NCI-H1694 (cell line): Measurements from ENCODE around the gene HOXA2.

ENCODE experiments used
- DNase-seq: peaks from one replicate; lab custom pipeline; 2025; lab: John Stamatoyannopoulos, UW

The HOXA2 gene

DNA sequence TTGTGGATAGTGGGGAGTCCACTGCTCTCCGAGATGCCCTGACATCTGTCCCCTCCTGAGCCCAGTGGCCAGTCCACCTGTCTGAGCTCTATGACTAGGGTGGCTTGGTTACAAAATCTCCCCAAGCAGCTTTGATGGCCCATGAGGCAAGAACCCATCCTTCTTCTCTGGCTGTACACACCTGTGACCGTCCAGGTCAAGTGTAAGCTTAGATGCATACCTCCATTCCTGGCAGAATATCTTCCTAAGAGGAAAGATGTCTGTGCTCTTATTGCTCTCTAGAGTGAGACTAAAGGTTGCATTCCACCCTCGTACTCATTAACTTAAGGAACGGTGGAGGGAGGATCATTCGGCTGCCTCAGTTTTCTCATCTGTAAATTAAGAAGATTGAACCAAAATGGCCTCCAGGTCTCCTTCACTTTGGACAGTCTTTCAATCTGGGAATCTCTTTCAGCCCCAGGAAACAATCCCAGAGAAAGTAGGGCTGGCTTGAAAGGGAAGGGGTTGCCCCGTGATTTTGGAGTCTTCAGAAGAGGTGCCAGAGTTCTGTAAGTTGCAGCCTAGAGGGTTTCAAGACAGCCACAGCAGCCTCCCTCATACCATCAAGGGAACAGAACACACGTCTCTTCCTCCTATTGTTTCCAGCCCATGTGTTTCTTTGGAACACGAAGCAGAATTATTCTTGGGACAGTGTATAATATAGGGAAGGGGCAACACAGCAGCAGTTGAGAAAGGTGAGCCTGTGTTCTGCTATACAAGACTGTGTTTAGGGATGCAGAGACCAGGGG, 22.6 kb upstream of the HOXA2 start:
- DNase-seq = no peak

DNA sequence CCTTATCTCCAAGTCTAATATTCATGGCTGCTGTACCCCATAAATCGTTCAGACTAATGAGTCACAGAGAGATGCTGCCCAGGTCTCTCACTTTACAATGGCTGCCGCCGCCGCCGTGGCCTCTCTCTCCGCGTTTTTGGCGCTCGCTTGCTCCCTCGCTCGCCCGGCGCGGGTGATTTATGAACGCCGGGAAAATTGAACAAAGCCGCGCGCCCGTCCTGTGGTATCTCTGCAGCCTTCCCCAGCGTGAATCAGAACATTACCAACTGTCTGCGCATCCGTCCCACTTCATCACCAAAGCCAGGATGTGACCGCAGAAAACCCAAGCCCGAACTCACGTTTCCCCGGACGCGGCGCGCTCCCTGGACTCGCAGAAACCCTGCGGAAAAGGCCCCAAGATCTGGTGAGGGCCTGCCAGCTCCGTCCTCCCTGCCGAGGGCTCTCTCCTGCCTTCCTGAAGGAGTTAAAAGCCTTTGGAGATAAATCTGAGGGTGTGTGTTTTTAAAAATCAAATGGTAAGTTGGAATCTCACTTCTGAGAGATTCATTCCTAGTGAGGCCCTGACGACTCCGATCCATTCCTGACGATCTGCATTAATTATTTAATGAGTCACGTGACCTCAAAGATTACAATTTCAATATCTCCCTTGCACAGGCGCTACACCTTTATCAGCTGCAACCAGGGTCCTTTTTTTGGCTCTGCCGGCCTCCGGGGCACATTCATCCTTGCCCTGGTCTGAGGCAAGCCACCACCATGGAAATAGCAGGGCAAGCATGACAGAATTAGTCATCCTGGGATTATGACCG, 21.8 kb upstream of the HOXA2 start:
- no peak for DNase-seq

DNA sequence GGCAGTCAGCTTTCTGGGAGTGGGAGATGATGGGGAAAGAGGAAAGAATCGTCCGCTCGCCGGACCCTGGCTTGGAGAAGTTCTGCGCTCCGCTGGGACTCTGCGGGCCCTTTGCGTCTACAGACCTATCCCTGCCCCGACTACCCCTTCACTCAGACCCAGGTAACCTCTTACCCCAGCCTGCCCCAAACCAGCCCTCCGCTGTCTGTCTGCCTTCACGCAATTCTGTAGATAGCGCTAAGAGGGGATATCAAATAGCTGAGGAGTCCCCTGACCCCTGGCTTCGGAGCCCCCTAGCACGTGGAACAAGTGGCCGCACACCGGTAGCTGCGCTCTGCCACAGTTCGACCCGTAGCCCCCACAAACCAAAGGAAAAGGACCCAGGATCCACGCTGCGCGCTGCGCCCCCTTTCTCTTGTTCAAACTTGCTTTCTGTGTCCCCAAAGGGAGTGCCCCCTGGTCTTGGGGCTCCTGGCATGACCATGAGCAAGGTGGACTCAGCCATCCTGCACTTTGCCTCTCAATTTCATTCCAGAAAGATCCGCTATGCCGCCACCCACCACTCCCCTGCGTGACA, 21.1 kb upstream of the HOXA2 start:
- DNase-seq = no peak

DNA sequence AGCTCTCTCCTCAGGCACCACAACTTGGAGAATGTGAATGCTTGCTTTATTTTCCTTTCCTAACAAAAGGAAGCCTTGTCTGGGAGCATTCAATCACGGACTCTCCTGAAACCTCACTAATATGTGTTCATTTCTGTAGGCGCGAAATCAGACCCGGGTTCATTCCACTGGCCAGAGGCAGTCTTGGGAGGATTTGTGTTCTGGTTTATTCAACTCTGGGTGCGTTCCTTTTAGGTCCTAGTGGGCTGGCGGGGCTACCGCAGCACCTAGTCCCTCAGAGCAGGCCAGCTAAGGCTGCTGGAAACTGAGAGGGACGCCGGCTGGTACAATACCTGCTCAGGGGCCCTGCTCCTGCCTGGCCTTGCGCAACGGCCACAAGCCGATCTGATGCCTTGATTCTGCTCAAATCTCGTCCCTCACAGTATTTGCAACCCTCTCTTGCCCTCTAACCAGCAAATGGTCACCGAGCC, 20.6 kb upstream of the HOXA2 start:
- no peak for DNase-seq

DNA sequence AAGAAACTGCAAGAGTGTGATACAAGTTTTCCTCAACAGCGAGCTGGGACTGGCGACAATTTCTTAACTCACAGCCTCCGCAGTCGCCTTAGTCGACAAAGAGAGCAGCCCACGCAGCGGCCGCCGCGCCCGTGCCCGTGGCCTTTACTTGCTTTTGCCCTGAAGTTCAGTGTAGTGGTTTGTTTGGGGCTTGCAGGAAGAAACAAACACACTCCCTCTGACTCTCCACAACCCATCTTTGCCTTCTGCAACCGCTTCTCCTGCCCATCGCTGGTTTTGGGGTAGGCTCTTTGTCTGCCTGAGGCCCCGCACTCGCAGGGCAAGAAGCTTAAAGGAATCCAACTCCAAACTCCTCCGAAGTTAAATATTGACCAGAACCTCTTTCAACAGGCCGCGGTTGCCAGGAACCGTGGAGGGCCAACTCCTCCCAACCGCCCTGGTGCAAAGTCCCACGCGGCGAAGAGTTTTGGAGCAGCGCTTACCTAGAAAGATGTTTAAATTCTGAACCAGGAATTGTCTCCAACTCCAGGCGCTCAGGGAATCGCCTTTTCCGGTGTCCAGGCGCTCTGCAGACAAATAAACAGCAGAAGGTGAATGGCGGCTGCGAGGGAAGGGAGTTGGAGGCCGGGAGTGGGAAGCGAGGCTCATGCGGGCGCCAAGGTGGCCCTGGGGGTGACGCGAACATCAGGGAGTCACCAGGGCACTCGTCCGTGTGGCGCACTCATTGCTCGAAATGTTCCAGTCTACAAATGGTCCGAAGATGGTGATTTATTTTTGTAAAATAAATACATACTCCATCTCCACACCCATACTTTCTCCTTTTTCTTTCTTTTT, 19.8 kb upstream of the HOXA2 start:
- DNase-seq = no peak

DNA sequence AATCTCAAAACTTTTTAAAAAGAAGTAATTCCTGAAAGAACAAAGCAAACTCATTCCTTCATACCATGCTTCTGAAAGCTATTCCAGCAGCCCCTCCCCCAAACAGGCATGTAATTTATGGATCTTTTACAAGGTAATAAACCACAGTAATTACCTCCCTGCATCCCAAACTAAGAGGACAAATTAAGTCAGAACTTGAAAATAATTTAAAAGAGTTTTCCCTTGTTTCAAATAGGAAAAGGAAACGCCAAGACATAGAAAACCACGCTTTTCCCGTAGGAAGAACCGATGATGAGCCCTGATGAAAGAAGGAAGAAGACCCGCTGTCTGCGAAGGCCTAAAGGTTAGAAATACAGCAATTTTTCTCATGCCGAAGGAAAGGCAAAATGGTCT, 19.2 kb upstream of the HOXA2 start:
- DNase-seq = no peak

DNA sequence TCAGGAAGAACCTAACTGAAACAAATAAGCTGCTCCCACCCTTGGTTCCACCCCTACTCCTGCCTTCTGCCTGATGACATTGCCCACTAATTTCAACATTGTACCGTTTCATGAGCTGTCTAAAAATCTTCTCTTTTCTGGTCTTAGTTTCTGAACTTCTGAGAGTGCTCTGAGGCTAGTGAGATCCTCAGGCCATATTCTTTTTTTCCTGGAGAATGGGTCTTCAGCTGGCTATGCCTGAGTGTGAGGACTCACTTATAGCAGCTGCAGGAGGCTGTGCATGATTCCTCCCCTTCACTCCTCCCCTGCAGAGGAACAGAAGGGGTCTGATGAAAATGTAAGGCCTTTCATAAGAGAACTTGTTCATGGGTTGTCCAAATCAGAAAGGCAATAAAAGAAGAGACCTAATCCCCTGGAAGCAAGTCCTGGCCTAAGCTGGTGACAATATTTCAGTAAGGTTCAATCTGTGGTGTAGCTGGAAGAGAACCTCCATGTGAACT, 17.0 kb upstream of the HOXA2 start:
- no peak for DNase-seq

DNA sequence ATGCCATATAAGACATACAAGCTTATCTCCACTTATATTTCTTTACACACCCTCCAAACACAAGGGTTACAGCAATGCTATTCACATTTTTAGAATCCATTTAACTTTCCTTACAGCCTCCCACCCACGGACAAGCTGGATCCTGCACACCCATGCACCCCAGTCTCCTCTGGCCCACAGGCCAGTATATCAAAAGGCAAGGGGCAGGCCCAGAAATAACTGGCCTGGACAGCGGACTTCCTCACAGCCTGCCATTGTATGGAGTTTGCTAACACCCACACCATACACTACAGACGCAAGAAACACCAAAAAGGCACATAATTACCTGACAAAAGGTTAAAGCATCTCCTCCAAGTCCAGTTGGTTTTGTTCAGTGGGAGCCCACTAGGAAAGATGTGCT, 16.1 kb upstream of the HOXA2 start:
- no peak for DNase-seq

DNA sequence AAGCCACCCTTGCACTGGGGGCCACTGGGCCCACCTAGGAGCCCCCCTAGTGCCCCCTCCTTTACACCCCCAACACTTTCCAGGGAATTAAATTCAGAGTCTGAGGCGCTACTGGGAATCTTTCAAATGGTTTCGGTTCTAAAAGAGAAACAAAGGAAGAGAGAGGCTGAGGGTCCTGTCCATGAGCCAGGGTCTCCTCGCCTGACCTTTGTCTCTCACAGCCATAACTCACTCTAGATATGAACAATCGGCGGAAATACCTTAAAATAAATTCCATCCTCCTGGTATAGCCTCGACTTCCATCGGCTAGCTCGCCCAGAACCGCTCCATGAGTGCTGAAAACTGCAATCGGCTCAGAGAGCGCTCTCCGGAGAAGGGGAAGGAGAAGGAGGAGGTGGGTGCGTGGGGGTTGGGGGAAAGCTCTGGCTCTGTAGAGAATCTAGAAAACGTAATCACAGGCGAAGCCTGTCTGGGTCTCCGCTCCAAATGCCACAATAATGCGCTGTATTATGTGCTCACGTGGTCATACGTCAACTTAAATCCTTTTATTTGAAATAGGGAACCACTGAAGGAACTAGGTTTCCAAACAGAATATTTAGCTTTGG, 15.5 kb upstream of the HOXA2 start:
- no peak for DNase-seq

DNA sequence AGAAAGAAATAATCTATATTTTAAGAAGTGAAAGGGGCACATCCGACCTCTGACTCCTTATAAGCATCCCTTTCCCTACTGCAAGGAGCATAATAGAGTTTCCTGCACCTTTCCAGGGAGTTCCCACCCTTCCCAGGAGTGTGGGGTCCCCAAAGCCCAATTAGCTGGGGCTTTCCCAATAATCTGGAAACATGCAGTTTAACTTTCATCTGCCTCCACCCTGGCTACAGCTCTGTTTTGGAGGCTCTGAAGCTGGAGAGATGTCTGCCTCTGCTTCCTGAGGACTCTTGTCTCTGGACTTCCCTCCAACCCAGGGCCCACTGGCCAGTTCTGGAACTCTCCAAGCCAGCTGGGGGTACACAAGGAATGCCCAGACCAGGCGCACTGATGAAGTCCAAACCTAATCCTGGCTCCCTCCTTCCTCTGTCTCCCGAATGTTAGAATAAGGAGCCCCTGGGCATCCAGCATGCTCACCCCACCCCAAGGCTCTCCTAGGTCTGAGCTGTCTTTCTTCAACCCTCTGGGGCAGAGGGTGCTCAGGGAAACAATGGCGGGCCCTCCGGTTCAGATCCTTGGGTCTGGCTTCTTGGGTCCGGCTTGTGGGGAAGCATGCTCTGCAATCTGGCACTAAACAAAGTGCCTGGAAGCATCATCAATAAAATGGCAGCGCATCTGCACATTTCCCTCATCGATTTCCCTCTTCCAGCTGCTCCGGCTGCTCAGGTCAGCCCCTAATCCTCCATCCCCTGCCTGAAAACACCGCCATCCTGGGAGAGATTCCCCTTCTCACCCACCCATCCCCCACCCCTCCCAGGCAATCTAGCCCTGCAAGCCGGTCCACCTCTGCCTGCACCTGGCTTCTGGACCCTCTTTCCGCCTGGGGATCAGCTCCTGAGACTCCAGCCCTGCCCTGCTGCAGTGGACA, 14.7 kb upstream of the HOXA2 start:
- no peak for DNase-seq

DNA sequence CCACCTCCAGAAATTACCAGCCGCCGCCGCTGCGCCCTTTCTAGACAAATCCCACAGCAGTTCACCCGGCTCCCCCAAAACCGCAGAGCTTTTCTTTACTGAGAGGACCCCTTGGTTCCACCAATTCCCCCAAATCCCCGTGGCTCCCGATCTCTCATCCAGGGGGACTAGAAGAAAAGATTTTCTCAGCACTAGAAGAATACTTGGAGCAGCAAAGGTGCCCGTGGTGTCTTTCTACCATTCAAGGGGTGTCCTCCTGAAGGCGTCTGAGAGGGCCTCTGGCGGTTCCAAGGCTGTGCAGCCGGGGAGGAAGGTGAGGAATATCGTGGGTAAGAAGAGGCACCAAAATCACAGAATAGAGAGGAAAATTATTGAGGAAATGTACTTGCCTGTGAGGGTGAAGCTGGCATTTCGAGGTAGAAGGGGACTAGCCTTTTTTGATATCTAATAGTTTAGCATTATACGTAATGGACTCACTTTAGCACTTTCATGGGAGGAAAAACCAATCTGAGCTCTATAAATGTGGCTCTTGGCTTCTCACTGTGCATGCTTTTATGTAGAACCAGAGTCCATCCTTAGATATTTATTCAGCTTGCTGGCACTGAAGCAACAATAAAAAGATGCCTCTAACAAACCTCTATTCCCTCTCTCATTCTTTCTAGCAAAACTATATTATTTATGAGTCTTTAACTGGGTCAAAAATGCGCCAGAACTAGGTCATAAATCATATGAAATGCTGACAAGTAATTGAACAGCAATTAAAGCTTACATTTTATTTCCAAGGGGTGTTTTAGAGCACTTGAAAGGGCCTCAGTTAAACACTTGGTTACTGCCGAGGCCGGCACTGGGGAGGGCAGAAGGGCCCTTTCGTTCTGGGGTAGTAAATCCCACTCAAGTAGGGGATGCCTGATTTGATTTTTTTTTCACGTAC, 13.8 kb upstream of the HOXA2 start:
- DNase-seq = no peak

DNA sequence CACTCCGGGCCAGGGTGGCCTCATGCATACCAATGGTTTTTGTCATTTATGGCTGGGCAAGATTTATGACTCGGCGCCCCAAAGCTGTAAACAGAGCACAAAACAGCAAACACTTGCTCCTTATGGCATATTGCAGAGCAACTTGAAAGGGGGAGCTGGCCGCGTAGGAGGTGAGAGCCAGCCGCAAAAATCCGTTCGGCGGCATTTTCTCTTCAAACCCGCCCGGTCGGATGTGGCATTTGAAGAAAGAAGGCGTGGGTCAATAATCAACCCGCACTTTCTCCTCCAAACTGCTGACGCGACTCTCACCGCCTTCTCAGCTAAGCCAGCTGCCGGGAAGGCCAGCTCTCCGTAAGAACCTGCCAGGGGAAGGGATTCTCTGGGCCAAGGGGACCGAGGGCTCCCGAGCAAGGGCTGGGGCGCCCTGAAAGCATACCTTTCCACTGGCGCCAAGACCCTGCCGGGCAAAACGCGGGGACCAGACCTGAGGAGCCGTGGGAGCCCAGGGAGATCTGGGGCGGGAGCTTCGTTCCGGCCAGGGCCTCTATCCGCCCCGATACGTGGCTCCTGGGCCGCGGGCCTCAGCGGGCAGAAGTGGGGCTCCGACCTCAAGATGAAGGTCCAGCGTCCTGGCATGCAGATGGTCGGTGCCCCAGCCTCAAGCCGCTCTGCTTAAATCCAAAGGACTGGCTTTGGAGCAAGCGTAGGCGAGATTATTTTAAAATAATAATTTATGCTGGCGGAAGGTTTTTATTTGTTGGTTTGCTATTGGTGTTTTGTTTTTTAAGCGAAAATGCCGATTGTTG, 12.9 kb upstream of the HOXA2 start:
- DNase-seq = no peak

DNA sequence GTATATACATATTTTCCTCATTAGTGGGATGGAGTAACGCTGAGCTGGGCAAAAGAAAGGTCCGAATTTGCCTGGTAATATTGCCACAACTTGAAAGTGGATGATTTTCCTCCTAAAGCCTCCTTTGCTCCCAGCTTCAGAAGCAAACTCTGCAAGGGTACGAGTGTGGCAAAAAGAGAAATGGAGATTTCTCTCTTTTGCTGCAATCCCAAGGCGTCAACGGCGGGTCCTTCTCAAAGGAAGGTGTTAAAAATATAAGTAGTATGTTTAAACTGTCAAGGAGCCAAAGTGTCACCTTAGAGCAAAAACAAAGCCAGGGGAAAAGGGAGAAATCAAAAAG, 12.4 kb upstream of the HOXA2 start:
- DNase-seq = no peak

DNA sequence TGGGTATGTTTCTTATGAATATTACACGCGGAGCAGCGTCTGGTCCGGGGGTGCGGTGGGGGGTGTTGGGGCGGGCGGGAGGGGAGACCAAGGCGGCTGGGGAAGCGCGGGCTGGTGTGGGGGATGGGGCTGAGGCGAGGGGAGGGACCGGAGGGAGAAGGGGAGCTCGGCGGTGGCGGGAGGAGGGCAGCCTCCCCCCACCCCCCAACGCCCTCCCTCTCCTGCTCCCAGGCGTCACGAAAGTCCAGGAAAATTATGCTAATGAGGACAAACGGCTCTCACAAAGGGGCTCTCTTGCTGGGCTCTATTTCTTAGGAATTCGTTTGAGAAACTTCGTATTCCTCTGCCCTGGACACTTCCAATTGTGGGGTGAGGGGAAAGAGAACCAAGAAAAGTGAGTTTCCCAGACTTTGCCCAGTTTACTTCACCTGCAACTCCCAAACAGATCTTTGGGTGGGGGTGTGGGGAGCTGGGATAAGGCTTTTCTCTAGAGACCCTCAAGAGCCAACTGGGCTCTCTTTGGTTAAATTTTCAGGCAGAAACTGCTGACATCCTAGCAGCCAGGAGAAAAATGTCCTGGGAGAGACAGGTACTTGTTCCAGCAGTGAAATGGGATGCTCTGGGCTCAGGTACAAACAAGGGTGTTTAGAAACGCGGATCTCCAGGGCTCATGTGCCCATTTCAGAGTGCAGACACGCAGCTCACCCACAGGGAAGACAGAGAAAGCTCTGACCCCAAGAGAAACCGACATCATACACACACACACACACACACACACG, 11.7 kb upstream of the HOXA2 start:
- no peak for DNase-seq

DNA sequence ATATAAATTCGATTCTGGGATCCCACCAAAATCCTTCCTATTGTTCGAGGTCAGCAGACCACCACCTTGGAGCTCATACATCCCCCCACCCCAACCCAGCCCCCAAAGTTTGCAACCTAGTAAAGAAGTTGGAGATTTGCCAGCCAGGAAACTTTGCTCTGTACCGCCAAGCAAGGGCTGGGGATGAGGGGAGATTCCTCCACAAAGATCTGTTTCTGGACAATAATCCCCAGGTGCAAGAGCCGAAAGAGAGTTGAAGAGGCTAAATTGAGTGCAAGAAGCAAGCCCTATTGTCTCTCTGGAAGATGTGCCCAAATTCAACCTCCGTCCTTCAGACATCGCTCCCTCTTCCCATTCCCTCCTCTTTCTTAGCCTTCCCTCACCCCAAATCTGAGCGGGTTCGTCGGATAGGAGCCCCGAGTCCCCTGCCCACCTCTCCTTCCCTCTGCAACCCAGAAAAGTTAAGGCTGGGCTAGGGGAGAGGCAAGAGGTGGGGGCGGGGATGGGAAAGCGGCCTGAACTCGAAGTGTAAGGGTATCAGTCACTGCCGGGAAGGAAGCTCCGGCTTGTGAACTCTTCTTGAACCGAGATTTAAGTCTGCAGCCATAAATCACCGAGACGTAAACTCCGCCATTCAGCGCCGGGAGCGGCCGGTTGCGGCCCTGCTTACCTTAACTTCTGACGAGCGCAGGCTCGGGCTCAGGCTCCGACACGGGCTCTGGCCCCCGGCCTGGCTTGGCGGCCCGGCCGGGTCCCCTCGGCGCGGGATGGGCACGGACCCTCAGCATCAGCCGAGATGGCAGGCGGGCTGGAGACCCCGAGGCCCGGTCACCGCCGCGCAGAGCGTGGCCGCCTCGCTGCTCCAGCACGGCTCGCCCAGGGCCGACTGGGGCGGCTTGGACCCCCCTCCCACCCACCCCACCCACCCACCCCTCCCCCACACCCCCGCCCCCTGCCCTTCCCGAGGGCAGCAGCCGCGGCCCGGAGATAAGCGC, 10.8 kb upstream of the HOXA2 start:
- no peak for DNase-seq

DNA sequence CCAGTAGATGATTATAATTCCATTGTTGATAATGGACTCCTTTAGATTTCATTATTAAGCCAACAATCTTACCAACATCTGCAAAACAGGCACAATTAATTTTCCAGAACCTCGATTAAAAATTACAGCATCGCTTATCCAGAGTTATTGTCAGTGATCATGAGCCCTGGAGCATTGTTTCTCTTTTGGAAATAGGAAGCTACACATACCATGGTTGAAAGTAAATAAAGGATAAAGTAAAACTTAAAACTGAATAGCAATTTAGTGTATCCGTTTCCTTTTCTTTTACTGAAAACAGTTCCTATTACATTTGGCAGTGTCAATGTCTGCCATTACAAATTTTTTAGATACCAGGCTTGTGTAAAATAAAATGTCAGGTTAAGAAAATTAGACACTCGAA, 9.9 kb upstream of the HOXA2 start:
- DNase-seq = no peak
